PC-3 (cell line): ENCODE results near the gene SUSD3. TPM values are rescaled to one million over a fixed set of nuclear protein-coding genes. Genes with fewer than 3 reads are reported as not detected.

ENCODE experiments used
- ATAC-seq: fragments of 200-7000 bp; cut with Tn5 transposase; 2 replicates; pipeline ENCODE4 v1.9.1; 2020; ENCODE audit warnings: mild to moderate bottlenecking, moderate library complexity
- BruUV-seq: library from RNA; stranded (reverse); fragments of 400-500 nt; replicated peaks from 2 replicates; lab custom pipeline; 2021; lab: Mats Ljungman, UMichigan
- CTCF ChIA-PET: fragments of 300-600 bp; sonication (Branson Sonifier 250); formaldehyde crosslinking; loops from one replicate; lab custom pipeline; 2022; ENCODE audit warnings: antibody characterized with exemption; lab: Charles Lee
- POLR2A ChIA-PET: fragments of 300-600 bp; sonication (Branson Sonifier 250); formaldehyde crosslinking; loops from one replicate; lab custom pipeline; 2022; ENCODE audit warnings: antibody characterized with exemption; ENCODE audit not compliant: unreplicated experiment; lab: Charles Lee
- DNase-seq: peaks from one replicate; pipeline ENCODE4 v3.0.0-alpha.2; 2015
- H2AFZ ChIP-seq: fragments of 300-600 bp; sonication (generic); 2 replicates; pipeline ENCODE4 v1.6.0; 2016; ENCODE audit warnings: antibody characterized with exemption, low read length
- H3F3A ChIP-seq: fragments of 300-600 bp; sonication (generic); one replicate; pipeline ENCODE4 v1.6.0; 2017; ENCODE audit warnings: antibody characterized with exemption, low read length, control low read depth, mild to moderate bottlenecking; ENCODE audit not compliant: unreplicated experiment
- H3K27ac ChIP-seq: fragments of 300-600 bp; sonication (generic); 2 replicates; pipeline ENCODE4 v1.5.1; 2016; ENCODE audit warnings: mild to moderate bottlenecking, low read length
- H3K27me3 ChIP-seq: fragments of 300-600 bp; sonication (generic); 2 replicates; pipeline ENCODE4 v1.6.1; 2016; ENCODE audit warnings: low read length, mixed read lengths
- H3K36me3 ChIP-seq: fragments of 300-600 bp; sonication (generic); 2 replicates; pipeline ENCODE4 v1.6.1; 2016; ENCODE audit warnings: low read depth, mixed run types, low read length, mixed read lengths
- H3K4me1 ChIP-seq: fragments of 300-600 bp; sonication (generic); 2 replicates; pipeline ENCODE4 v1.5.1; 2016; ENCODE audit warnings: low read length; ENCODE audit not compliant: insufficient read depth
- H3K4me2 ChIP-seq: fragments of 300-600 bp; sonication (generic); 2 replicates; pipeline ENCODE4 v1.6.0; 2016; ENCODE audit warnings: low read length
- H3K4me3 ChIP-seq: fragments of 300-600 bp; sonication (generic); 2 replicates; pipeline ENCODE4 v1.5.1; 2016; ENCODE audit warnings: mild to moderate bottlenecking, low read length, mixed read lengths
- H3K79me2 ChIP-seq: fragments of 300-600 bp; sonication (generic); 2 replicates; pipeline ENCODE4 v1.6.1; 2017; ENCODE audit warnings: low read length, mixed read lengths
- H3K9ac ChIP-seq: fragments of 300-600 bp; sonication (generic); 2 replicates; pipeline ENCODE4 v1.6.0; 2016; ENCODE audit warnings: mild to moderate bottlenecking, low read length
- H3K9me2 ChIP-seq: fragments of 300-600 bp; sonication (generic); replicated peaks from 2 replicates; pipeline ENCODE4 v1.6.1; 2016; ENCODE audit warnings: mixed run types, low read length, mixed read lengths
- H3K9me3 ChIP-seq: fragments of 300-600 bp; sonication (generic); 2 replicates; pipeline ENCODE4 v1.6.1; 2016; ENCODE audit warnings: low read length, mixed read lengths
- H4K20me1 ChIP-seq: fragments of 300-600 bp; sonication (generic); 2 replicates; pipeline ENCODE4 v1.6.1; 2016; ENCODE audit warnings: low read length, mixed read lengths
- CTCF ChIP-seq: fragments of 300-600 bp; sonication (generic); conservative IDR thresholded peaks from 2 replicates; pipeline ENCODE4 v1.5.1; 2017; ENCODE audit warnings: antibody characterized with exemption, low read depth, mild to moderate bottlenecking, low read length
- EZH2 ChIP-seq: fragments of 300-600 bp; sonication (generic); IDR thresholded peaks from one replicate; pipeline ENCODE4 v1.6.1; 2017; ENCODE audit warnings: antibody characterized with exemption, mild to moderate bottlenecking, low read length; ENCODE audit not compliant: unreplicated experiment
- EZH2phosphoT487 ChIP-seq: fragments of 300-600 bp; sonication (generic); IDR thresholded peaks from 2 replicates; pipeline ENCODE4 v1.6.1; 2018; ENCODE audit warnings: mild to moderate bottlenecking, antibody characterized with exemption, low read length, borderline replicate concordance
- intact Hi-C: fragments of 100-400 bp; cut with micrococcal nuclease; formaldehyde crosslinking; loops from 2 replicates; pipeline ENCODE4 v1.9.0; 2023
- total RNA-seq: library from RNA; depleted of rRNA; stranded (reverse); fragments of >200 nt; gene quantifications from 2 replicates; pipeline ENCODE4 v1.2.3, GENCODE V29; 2014

Gene SUSD3
- total RNA-seq, 1 experiment from 2014 or later: 13.4 TPM

- ATAC-seq: no peak
Observed at GRCh38 chr9:93119703-93119952, 61.1 kb downstream of the SUSD3 start.

GRCh38 chr9:93119953-93120845, 61.7 kb downstream of the SUSD3 start:
- TF ChIP-seq CTCF (peak; percentile 33; the same call in 1 of the 2 replicates), EZH2phosphoT487 (no peak)

More at GRCh38 chr9:93119703-93119952, 61.1 kb downstream of the SUSD3 start:
- Histone ChIP-seq H3K9me3 (no peaks in the 10 kb centered on the region), H3K27ac (no peak overlapping the region), H3K27me3 (no peaks in the 10 kb centered on the region), H2AFZ (no peak overlapping the region), H3K36me3 (no peaks in the 10 kb centered on the region), H3F3A (no peaks in the 10 kb centered on the region), H3K4me2 (no peak overlapping the region), H3K4me3 (no peak overlapping the region), H4K20me1 (no peaks in the 10 kb centered on the region), H3K9ac (no peak overlapping the region), H3K79me2 (no peaks in the 10 kb centered on the region), H3K4me1 (peaks cover 12% of the 10 kb centered on the region), H3K9me2 (no peaks in the 10 kb centered on the region)
- DNase-seq: no peak
- CTCF ChIA-PET: interaction anchor here (0.6 kb wide), 1 partner anchor 11 kb away, joined by 3 read pairs; no protein-coding TSS in a partner anchor
- BruUV-seq: no TSS peak
- intact Hi-C loops: no loop called here
- POLR2A ChIA-PET: interaction anchor here (0.6 kb wide), 1 partner anchor 8 kb away, joined by 3 read pairs; no protein-coding TSS in a partner anchor
- no peak for TF ChIP-seq CTCF
- TF ChIP-seq EZH2: no peak
- TF ChIP-seq EZH2phosphoT487: no peak

GRCh38 chr9:93120846-93121315, 62.4 kb downstream of the SUSD3 start:
- peaks cover 12% of the 10 kb centered on the region for H3K4me1 ChIP-seq
- DNase-seq: no peak
- no peaks in the 10 kb centered on the region for H3K79me2 ChIP-seq
- H3F3A ChIP-seq: no peaks in the 10 kb centered on the region
- H3K9ac ChIP-seq: no peak overlapping the region
- intact Hi-C loops: no loop called here
- no TSS peak for BruUV-seq
- no peak overlapping the region for H3K27ac ChIP-seq
- no peaks in the 10 kb centered on the region for H3K9me3 ChIP-seq
- POLR2A ChIA-PET: no interaction called here
- no peaks in the 10 kb centered on the region for H4K20me1 ChIP-seq
- TF ChIP-seq CTCF (no peak), EZH2 (no peak), EZH2phosphoT487 (no peak)
- no peak overlapping the region for H3K4me3 ChIP-seq
- no peaks in the 10 kb centered on the region for H3K9me2 ChIP-seq
- CTCF ChIA-PET: no interaction called here
- H3K4me2 ChIP-seq: no peak overlapping the region
- no peak for ATAC-seq
- H3K27me3 ChIP-seq: no peaks in the 10 kb centered on the region
- no peak overlapping the region for H2AFZ ChIP-seq
- no peaks in the 10 kb centered on the region for H3K36me3 ChIP-seq

More at GRCh38 chr9:93119953-93120845, 61.7 kb downstream of the SUSD3 start:
- Histone ChIP-seq H3K9me2 (no peaks in the 10 kb centered on the region), H3K9me3 (no peaks in the 10 kb centered on the region), H4K20me1 (no peaks in the 10 kb centered on the region), H3K79me2 (no peaks in the 10 kb centered on the region), H3F3A (no peaks in the 10 kb centered on the region), H3K4me1 (peaks cover 12% of the 10 kb centered on the region), H3K36me3 (no peaks in the 10 kb centered on the region), H3K4me3 (no peak overlapping the region), H2AFZ (no peak overlapping the region), H3K4me2 (no peak overlapping the region), H3K9ac (no peak overlapping the region), H3K27ac (no peak overlapping the region), H3K27me3 (no peaks in the 10 kb centered on the region)
- ChIA-PET CTCF (interaction anchor here (0.6 kb wide), 1 partner anchor 11 kb away, joined by 3 read pairs; no protein-coding TSS in a partner anchor), POLR2A (interaction anchor here (0.6 kb wide), 1 partner anchor 8 kb away, joined by 3 read pairs; no protein-coding TSS in a partner anchor)
- peak; percentile 85 for ATAC-seq
- intact Hi-C loops: no loop called here
- DNase-seq: peak; percentile 85
- no TSS peak for BruUV-seq
